Stomach (tissue), 9 donors: ENCODE data around the gene SCARB1. TPM values are rescaled to one million over a fixed set of nuclear protein-coding genes. Genes with fewer than 3 reads are reported as not detected.

Experiments
- DNase-seq, 2 donors: peaks; one replicate each; pipeline versions ENCODE4 v3.0.0 to v3.0.0-alpha.2; 2013 to 2019
- H3K27ac ChIP-seq, 5 donors: fragments of 200-600 bp in 4 of 5; sonication (generic) in 4 of 5; one replicate each; pipeline ENCODE4 v1.5.1; 2013 to 2019; ENCODE audit warnings: mild to moderate bottlenecking in 1 of 5, moderate library complexity in 1 of 5
- H3K27me3 ChIP-seq, 3 donors: fragments of 200-600 bp; sonication (generic); one replicate each; pipeline ENCODE4 v1.5.1; 2017 to 2019; ENCODE audit warnings: mixed run types in 1 of 3
- H3K36me3 ChIP-seq, 4 donors: fragments of 200-600 bp; sonication (generic); 1 replicate in 3 of 4; 2 replicates in 1 of 4; pipeline ENCODE4 v1.5.1; 2016 to 2019
- H3K4me1 ChIP-seq, 4 donors: fragments of 200-600 bp; sonication (generic); one replicate each; pipeline ENCODE4 v1.5.1; 2016 to 2019
- H3K4me3 ChIP-seq, 4 donors: fragments of 200-600 bp; sonication (generic) in 3 of 4; one replicate each; pipeline ENCODE4 v1.5.1; 2016 to 2019; ENCODE audit warnings: mild to moderate bottlenecking in 1 of 4
- H3K9me3 ChIP-seq, 4 donors: fragments of 200-600 bp; sonication (generic); one replicate each; pipeline ENCODE4 v1.5.1; 2016 to 2019
- EP300 ChIP-seq: sonication (generic); formaldehyde crosslinking; IDR thresholded peaks from one replicate; pipeline ENCODE4 v1.6.1; 2017; ENCODE audit warnings: antibody characterized with exemption
- POLR2A ChIP-seq, 4 donors: fragments of 450-650 bp; IDR thresholded peaks; one replicate each; pipeline ENCODE4 v1.6.1; 2016; ENCODE audit warnings: antibody characterized with exemption in 4 of 4, control low read depth in 2 of 4, mild to moderate bottlenecking in 1 of 4, moderate library complexity in 1 of 4
- POLR2AphosphoS5 ChIP-seq, 3 donors: sonication (generic); formaldehyde crosslinking; IDR thresholded peaks; one replicate each; pipeline ENCODE4 v1.6.1; 2016; ENCODE audit warnings: antibody characterized with exemption in 3 of 3
- WGBS, 5 donors: extraction: QIAGEN DNeasy Blood & Tissue Kit in 3 of 5; methylation state at CpG; one replicate each; pipeline versions ENCODE4 v1.1.5 to v1.1.7; 2013 to 2018; 5-methylcytosine and 5-hydroxymethylcytosine counted together
- intact Hi-C: fragments of 100-400 bp; cut with DNase I; formaldehyde crosslinking; loops from one replicate; pipeline ENCODE4 v1.15.1; 2023; ENCODE audit warnings: low total_unique reads
- polyA plus RNA-seq, 3 donors: library from polyadenylated mRNA; stranded (reverse); fragments of 200-250 nt; gene quantifications; one replicate each; pipeline ENCODE4 v1.2.3, GENCODE V29; 2013
- total RNA-seq, 5 donors: library from RNA; depleted of rRNA; stranded (reverse); fragments of >200 nt; gene quantifications; one replicate each; pipeline versions ENCODE4 v1.1.0 to v1.2.3, GENCODE V29; 2014 to 2016
- TF ChIP-seq, protein P1 (sequence below), 7 experiments: fragments of 450-650 bp in 4 of 7; fragments of 200-600 bp in 3 of 7; sonication (generic) in 3 of 7; IDR thresholded peaks; one replicate each; pipeline ENCODE4 v1.5.1; 2016 to 2019; ENCODE audit warnings: antibody characterized with exemption in 7 of 7, control low read depth in 2 of 7, mild to moderate bottlenecking in 1 of 7
- donor health status: healthy with polysubstance abuse.
- donor health status: Bipolar disorder and iron deficiency.
- donor health status: healthy.

Gene SCARB1
- total and polyA plus RNA-seq, 8 donors = 2.9 to 63.7 (median 8.8) TPM

DNA sequence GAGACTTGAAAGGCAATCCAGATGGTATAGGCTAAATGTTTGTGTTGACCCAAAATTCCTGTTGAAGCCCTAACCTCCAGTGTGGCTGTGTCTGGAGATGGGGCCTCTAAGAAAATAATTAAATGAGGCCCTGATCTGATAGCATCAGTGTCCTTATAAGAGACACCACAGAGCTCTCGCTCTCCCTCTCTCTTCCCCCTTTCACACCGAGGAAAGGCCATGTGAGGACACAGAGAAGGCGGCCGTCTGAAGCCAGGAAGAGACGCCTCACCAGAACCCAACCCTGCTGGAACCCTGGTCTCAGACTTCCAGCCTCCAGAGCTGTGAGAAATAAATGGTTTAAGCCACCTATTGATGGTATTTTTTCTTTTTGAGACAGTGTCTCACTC, 87.5 kb downstream of the SCARB1 start:
- Histone ChIP-seq H3K36me3 (peaks cover 0 to 7% (median 0%) of the 10 kb centered on the region in 4 donors), H3K27me3 (peaks cover 0 to 6% (median 0%) of the 10 kb centered on the region in 3 donors), H3K4me3 (no peak overlapping the region), H3K4me1 (peaks cover 0 to 35% (median 19%) of the 10 kb centered on the region in 4 donors), H3K9me3 (no peaks in the 10 kb centered on the region), H3K27ac (no peak overlapping the region)
- intact Hi-C loops = loop anchor here (10.0 kb wide), 1 partner anchor 421 kb away; no protein-coding TSS in a partner anchor
- no peak for DNase-seq
- TF ChIP-seq EP300 (no peak), POLR2A (IDR thresholded peaks at IDR 0.05) (no peak), POLR2AphosphoS5 (IDR thresholded peaks at IDR 0.05) (no peak)
- TF ChIP-seq, protein P1, sequence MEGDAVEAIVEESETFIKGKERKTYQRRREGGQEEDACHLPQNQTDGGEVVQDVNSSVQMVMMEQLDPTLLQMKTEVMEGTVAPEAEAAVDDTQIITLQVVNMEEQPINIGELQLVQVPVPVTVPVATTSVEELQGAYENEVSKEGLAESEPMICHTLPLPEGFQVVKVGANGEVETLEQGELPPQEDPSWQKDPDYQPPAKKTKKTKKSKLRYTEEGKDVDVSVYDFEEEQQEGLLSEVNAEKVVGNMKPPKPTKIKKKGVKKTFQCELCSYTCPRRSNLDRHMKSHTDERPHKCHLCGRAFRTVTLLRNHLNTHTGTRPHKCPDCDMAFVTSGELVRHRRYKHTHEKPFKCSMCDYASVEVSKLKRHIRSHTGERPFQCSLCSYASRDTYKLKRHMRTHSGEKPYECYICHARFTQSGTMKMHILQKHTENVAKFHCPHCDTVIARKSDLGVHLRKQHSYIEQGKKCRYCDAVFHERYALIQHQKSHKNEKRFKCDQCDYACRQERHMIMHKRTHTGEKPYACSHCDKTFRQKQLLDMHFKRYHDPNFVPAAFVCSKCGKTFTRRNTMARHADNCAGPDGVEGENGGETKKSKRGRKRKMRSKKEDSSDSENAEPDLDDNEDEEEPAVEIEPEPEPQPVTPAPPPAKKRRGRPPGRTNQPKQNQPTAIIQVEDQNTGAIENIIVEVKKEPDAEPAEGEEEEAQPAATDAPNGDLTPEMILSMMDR (IDR thresholded peaks at IDR 0.05) = no peak
- WGBS, 5 donors = 70 to 88% (median 77%) methylated on average over 5 of the region's 5 CpGs

DNA sequence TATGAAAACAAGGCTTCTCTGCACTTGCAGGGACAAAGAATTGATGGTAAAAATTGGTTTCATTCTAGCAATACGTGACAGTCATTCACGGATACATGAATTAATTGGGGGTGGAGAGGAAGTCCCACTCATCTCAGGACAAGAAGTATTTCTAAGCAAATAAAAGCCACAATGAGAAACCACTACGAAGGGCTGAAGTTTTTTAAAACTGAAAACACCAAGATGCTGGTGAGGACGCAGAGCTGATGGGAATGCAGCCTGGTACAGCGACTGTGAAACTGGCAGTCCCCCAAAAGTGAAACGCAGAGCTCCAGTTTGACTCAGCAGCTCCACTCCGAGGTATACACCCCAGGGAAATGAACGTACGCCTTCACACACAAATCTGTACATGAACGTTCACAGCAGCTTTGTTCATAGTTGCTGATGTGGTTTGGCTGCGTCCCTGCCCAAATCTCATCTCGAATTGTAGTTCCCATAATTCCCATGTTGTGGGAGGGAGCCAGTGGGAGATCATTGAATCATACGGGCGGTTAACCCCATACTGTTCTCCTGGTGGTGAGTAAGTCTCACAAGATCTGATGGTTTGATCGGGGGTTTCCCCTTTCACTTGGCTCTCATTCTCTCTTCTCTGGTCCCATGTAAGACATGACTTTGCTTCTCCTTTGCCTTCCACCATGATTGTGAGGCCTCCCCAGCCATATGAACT, 89.0 kb downstream of the SCARB1 start:
- intact Hi-C loops = loop anchor here (5.0 to 10.0 kb wide), 2 partner anchors 420 to 737 kb away; no protein-coding TSS in a partner anchor
- WGBS, 5 donors = 22 to 46% (median 34%) methylated on average over 15 of the region's 15 CpGs
- no peaks in the 10 kb centered on the region for H3K9me3 ChIP-seq
- peak overlapping the region in 2 of 4 donors; percentile 4 to 13 for H3K4me3 ChIP-seq
- peaks cover 0 to 6% (median 0%) of the 10 kb centered on the region in 3 donors for H3K27me3 ChIP-seq
- peak in 1 of 2 donors; percentile 48 for DNase-seq
- peak overlapping the region in 4 of 5 donors; percentile 14 to 64 (median 57) for H3K27ac ChIP-seq
- peaks cover 0 to 35% (median 19%) of the 10 kb centered on the region in 4 donors for H3K4me1 ChIP-seq
- H3K36me3 ChIP-seq = peaks cover 0 to 7% (median 0%) of the 10 kb centered on the region in 4 donors
- TF ChIP-seq POLR2A (IDR thresholded peaks at IDR 0.05) (no peak), POLR2AphosphoS5 (IDR thresholded peaks at IDR 0.05) (peak in 1 of 3 donors; percentile 4), EP300 (no peak)
- TF ChIP-seq, protein P1 (IDR thresholded peaks at IDR 0.05) = no peak

DNA sequence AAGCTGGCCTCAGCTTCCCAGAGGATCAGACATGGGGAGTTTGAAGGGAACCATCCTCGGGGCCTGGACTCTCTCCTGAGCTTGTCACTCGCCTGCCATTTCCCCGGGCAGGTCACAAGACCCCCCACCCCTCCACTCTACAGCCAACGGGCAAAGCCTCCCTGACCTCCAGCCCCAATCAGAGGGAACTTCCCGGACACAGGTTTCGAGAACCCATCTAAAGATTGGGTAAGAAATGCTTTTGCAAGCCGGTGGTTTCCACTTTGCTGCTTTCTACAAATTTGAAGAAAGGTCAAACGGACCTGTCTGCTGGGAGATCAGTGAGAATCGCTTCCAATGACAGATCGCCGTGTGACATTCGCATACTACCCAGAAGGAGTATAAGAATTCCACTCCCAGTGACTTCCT, 89.6 kb downstream of the SCARB1 start:
- WGBS, 5 donors = 42 to 61% (median 59%) methylated on average over 12 of the region's 12 CpGs
- peak overlapping the region in 3 of 5 donors; percentile 55 to 64 (median 59) for H3K27ac ChIP-seq

More for the DNA sequence above, 89.6 kb downstream of the SCARB1 start:
- Histone ChIP-seq H3K4me3 (peak overlapping the region in 2 of 4 donors; percentile 4 to 13), H3K4me1 (peaks cover 0 to 37% (median 19%) of the 10 kb centered on the region in 4 donors), H3K27me3 (peaks cover 0 to 6% (median 0%) of the 10 kb centered on the region in 3 donors), H3K36me3 (peaks cover 0 to 7% (median 0%) of the 10 kb centered on the region in 4 donors), H3K9me3 (no peaks in the 10 kb centered on the region)
- TF ChIP-seq POLR2A (IDR thresholded peaks at IDR 0.05) (no peak), POLR2AphosphoS5 (IDR thresholded peaks at IDR 0.05) (no peak), EP300 (no peak)
- TF ChIP-seq, protein P1 (IDR thresholded peaks at IDR 0.05) = no peak
- intact Hi-C loops = loop anchor here (5.0 to 10.0 kb wide), 2 partner anchors 419 to 737 kb away; no protein-coding TSS in a partner anchor
- no peak for DNase-seq
